Calu3 (cell line): ENCODE measurements around the gene KCNH2. TPM values are rescaled to one million over a fixed set of nuclear protein-coding genes. Genes with fewer than 3 reads are reported as not detected.

Source experiments
- BruUV-seq: library from RNA; stranded (reverse); fragments of 400-500 nt; replicated peaks from 2 replicates; lab custom pipeline; 2021; lab: Mats Ljungman, UMichigan
- CTCF ChIA-PET: fragments of 300-600 bp; sonication (Branson Sonifier 250); formaldehyde crosslinking; loops from one replicate; lab custom pipeline; 2022; ENCODE audit warnings: antibody characterized with exemption; lab: Charles Lee
- DNase-seq: peaks from one replicate; pipeline ENCODE4 v3.0.0; 2022
- H3K27ac Mint-ChIP-seq: one replicate; pipeline ENCODE4 v1.8.0; 2022; ENCODE audit warnings: mixed read lengths; ENCODE audit not compliant: unreplicated experiment
- H3K27me3 Mint-ChIP-seq: one replicate; pipeline ENCODE4 v1.8.0; 2022; ENCODE audit warnings: mixed read lengths; ENCODE audit not compliant: unreplicated experiment
- H3K36me3 Mint-ChIP-seq: one replicate; pipeline ENCODE4 v1.8.0; 2022; ENCODE audit warnings: mild to moderate bottlenecking, moderate library complexity, mixed read lengths; ENCODE audit not compliant: insufficient read depth, unreplicated experiment
- H3K4me1 Mint-ChIP-seq: one replicate; pipeline ENCODE4 v1.8.0; 2022; ENCODE audit warnings: mild to moderate bottlenecking, low read depth, mixed read lengths; ENCODE audit not compliant: unreplicated experiment
- H3K4me3 Mint-ChIP-seq: one replicate; pipeline ENCODE4 v1.8.0; 2022; ENCODE audit warnings: mild to moderate bottlenecking, low read depth, moderate library complexity, mixed read lengths; ENCODE audit not compliant: unreplicated experiment
- H3K9me3 Mint-ChIP-seq: one replicate; pipeline ENCODE4 v1.8.0; 2022; ENCODE audit warnings: low read depth, mixed read lengths; ENCODE audit not compliant: unreplicated experiment
- CTCF ChIP-seq: fragments of 200-600 bp; IDR thresholded peaks from one replicate; pipeline ENCODE4 v1.8.0; 2022; ENCODE audit warnings: antibody characterized with exemption; ENCODE audit not compliant: unreplicated experiment
- intact Hi-C: fragments of 100-400 bp; cut with micrococcal nuclease; formaldehyde crosslinking; loops from one replicate; pipeline ENCODE4 v1.10.0; 2022; ENCODE audit not compliant: unreplicated experiment
- total RNA-seq: library from RNA; stranded (reverse); gene quantifications from 2 replicates; pipeline ENCODE4 v1.2.3, GENCODE V29; 2022

The KCNH2 gene
- total RNA-seq, 1 experiment from 2014 or later, result 0.45 TPM

GRCh38 chr7:150937848-150938561, 40.1 kb downstream of the KCNH2 start:
- DNase-seq, result no peak
- CTCF ChIA-PET, result no interaction called here
- H3K27me3 Mint-ChIP-seq, result peaks cover 61% of the 10 kb centered on the region
- no peak for TF ChIP-seq CTCF
- no TSS peak for BruUV-seq
- intact Hi-C loops, result no loop called here
- peaks cover 5% of the 10 kb centered on the region for H3K36me3 Mint-ChIP-seq
- H3K4me1 Mint-ChIP-seq, result no peaks in the 10 kb centered on the region
- H3K4me3 Mint-ChIP-seq, result no peak overlapping the region
- H3K9me3 Mint-ChIP-seq, result no peaks in the 10 kb centered on the region
- H3K27ac Mint-ChIP-seq, result no peak overlapping the region

GRCh38 chr7:150936018-150936417, 42.1 kb downstream of the KCNH2 start:
- CTCF ChIA-PET, result no interaction called here
- Mint-ChIP-seq H3K9me3 (no peaks in the 10 kb centered on the region), H3K36me3 (peaks cover 5% of the 10 kb centered on the region), H3K27ac (no peak overlapping the region), H3K4me3 (no peak overlapping the region), H3K4me1 (no peaks in the 10 kb centered on the region), H3K27me3 (peaks cover 61% of the 10 kb centered on the region)
- DNase-seq, result no peak
- no TSS peak for BruUV-seq
- TF ChIP-seq CTCF, result no peak
- intact Hi-C loops, result no loop called here

GRCh38 chr7:150935149-150935548, 43.0 kb downstream of the KCNH2 start:
- Mint-ChIP-seq H3K27ac (no peak overlapping the region), H3K9me3 (no peaks in the 10 kb centered on the region), H3K36me3 (peaks cover 5% of the 10 kb centered on the region), H3K4me3 (no peak overlapping the region), H3K4me1 (no peaks in the 10 kb centered on the region), H3K27me3 (peaks cover 59% of the 10 kb centered on the region)
- DNase-seq, result no peak
- intact Hi-C loops, result no loop called here
- no peak for TF ChIP-seq CTCF
- CTCF ChIA-PET, result no interaction called here
- no TSS peak for BruUV-seq

GRCh38 chr7:150934045-150934766, 43.9 kb downstream of the KCNH2 start:
- CTCF ChIA-PET, result no interaction called here
- Mint-ChIP-seq H3K9me3 (no peaks in the 10 kb centered on the region), H3K36me3 (peaks cover 5% of the 10 kb centered on the region), H3K27me3 (peaks cover 60% of the 10 kb centered on the region), H3K27ac (no peak overlapping the region), H3K4me3 (no peak overlapping the region), H3K4me1 (no peaks in the 10 kb centered on the region)
- DNase-seq, result no peak
- no TSS peak for BruUV-seq
- TF ChIP-seq CTCF, result no peak
- intact Hi-C loops, result no loop called here
